Stimulated activated effector memory CD8-positive, alpha-beta T cell treated with anti-CD3 and anti-CD28 coated beads, Interleukin-12 subunit alpha, Interleukin-12 subunit beta, amount 100 ng/mL, for 72 hours (primary cell): ENCODE data around the gene CORO1C.

ENCODE experiments used
- ATAC-seq: fragments of 150-1000 bp; cut with Tn5 transposase; 2 replicates; pipeline ENCODE4 v1.10.0; 2021
- DNase-seq, 2 donors: peaks; one replicate each; pipeline ENCODE4 v3.0.0; 2021 to 2022; ENCODE audit warnings: low spot score in 2 of 2
- H3K27ac Mint-ChIP-seq: one replicate; pipeline ENCODE4 v1.8.0; 2022; ENCODE audit warnings: mild to moderate bottlenecking, mixed read lengths
- H3K36me3 Mint-ChIP-seq: one replicate; pipeline ENCODE4 v1.8.0; 2022; ENCODE audit warnings: mild to moderate bottlenecking, mixed read lengths
- H3K4me1 Mint-ChIP-seq: one replicate; pipeline ENCODE4 v1.8.0; 2022; ENCODE audit warnings: mixed read lengths
- H3K4me3 Mint-ChIP-seq: one replicate; pipeline ENCODE4 v1.8.0; 2022; ENCODE audit warnings: mild to moderate bottlenecking, mixed read lengths
- H3K9me3 Mint-ChIP-seq: one replicate; pipeline ENCODE4 v1.8.0; 2022; ENCODE audit warnings: mixed read lengths

CORO1C gene

DNA sequence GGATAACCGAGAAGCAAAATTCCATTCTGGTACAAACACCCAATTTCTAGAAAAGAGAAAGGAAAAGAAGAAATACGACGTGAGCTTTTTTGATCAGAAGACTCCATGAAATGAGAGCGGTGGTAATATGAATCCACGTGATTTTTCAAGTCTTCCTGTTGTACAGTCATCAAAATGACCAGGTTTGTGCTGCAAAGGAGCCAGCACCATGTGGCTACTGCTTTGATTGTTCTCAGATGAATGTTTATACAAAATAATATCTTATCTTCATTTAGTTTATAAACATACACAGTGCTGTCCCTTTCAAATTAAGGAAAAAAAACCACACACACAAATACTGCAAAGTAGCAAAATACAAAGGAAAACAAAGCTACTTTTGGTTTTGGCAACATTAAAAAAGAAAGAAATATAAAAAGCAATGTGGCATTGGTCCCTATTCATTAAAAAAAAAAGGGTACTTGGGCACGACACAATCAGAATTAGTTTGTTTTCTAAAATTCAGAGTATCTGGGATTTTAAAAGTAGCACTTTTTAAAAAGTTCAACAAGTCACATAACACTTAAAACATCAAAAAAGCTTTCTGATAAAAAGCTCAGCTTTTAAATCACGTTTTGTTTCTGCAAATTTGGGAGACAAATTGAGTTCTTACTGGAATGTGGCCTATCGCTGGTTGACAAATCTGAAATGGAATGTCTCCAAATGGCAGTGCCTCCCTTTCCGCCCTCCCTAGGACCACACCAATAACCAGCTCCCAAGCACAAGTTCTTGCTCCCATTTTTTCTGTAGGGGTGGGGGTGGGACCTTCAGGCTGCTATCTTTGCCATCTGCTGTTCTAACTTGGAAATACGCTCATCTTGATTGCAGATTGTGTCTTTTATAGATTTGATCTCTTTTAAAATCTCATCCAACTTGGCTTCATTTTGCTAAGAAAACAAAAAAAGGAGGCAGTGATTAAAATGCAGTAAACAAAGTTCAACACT is 84.4 kb downstream of the CORO1C start:
- Mint-ChIP-seq H3K36me3 (peaks cover 55% of the 10 kb centered on the region), H3K4me1 (peaks cover 30% of the 10 kb centered on the region), H3K27ac (peak overlapping the region; percentile 61), H3K4me3 (no peak overlapping the region), H3K9me3 (no peaks in the 10 kb centered on the region)
- DNase-seq: no peak
- ATAC-seq: no peak

DNA sequence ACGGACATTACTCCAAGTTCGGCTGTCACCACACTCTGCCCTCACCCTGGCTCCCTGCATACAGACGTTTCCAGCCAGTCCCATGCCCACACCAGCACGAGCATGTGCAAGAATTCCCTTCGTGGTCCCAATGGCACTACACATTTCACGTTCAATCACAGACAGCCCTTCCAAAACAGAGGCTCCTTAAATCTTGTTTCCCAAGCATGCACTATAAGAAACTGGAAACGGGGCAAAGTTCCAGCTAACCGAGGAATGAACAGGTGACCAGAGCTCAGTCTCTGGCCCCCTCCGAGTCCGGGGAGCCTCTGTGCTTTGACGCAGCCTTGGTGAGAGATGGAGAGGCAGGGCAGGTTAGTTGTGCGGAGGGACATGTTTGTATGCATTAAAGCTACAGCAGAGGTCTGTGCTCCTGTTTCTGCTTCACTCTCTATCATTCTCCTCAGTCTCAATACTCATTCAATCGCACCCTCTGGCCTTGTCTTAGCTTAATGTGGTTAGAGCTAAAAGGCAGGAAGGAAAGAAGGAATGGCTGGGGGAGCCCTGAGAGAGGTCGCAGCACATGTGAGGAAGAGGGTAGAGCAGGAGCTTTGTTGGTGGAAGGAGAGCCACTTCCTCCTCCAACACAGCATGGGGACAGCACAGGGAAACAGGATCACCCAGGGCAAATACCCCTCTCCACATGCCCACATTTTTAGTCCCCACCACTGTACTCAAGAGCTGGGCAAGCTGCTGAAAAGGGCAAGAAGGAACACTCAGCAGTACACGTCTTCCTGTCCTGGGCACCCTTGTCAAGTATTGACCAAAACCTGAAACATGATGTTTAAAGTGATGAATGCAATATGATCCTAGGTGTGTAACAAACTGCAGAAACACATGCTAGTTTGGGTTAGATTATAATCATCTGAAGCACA is 85.4 kb downstream of the CORO1C start:
- H3K4me3 Mint-ChIP-seq: no peak overlapping the region
- no peak for DNase-seq
- H3K4me1 Mint-ChIP-seq: peaks cover 30% of the 10 kb centered on the region
- ATAC-seq: no peak
- no peaks in the 10 kb centered on the region for H3K9me3 Mint-ChIP-seq
- peak overlapping the region; percentile 61 for H3K27ac Mint-ChIP-seq
- H3K36me3 Mint-ChIP-seq: peaks cover 45% of the 10 kb centered on the region

DNA sequence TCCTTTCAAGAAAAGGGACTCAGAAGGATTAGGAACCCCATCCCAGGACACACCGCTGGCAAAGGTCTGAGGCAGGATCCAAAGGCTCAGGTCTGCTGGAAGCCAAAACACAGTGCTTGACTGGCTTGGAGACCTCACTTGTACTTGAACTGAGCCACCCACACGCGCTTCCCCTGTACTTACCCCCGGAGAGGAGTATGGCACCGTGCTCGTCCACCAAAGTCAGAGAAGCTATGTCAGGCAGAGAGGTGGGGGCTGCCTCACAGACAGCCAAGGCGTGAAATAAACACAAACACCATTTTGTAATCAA is 86.6 kb downstream of the CORO1C start:
- Mint-ChIP-seq H3K4me3 (no peak overlapping the region), H3K9me3 (no peaks in the 10 kb centered on the region), H3K4me1 (peaks cover 36% of the 10 kb centered on the region), H3K36me3 (peaks cover 43% of the 10 kb centered on the region), H3K27ac (no peak overlapping the region)
- ATAC-seq (no peak), DNase-seq (no peak)

DNA sequence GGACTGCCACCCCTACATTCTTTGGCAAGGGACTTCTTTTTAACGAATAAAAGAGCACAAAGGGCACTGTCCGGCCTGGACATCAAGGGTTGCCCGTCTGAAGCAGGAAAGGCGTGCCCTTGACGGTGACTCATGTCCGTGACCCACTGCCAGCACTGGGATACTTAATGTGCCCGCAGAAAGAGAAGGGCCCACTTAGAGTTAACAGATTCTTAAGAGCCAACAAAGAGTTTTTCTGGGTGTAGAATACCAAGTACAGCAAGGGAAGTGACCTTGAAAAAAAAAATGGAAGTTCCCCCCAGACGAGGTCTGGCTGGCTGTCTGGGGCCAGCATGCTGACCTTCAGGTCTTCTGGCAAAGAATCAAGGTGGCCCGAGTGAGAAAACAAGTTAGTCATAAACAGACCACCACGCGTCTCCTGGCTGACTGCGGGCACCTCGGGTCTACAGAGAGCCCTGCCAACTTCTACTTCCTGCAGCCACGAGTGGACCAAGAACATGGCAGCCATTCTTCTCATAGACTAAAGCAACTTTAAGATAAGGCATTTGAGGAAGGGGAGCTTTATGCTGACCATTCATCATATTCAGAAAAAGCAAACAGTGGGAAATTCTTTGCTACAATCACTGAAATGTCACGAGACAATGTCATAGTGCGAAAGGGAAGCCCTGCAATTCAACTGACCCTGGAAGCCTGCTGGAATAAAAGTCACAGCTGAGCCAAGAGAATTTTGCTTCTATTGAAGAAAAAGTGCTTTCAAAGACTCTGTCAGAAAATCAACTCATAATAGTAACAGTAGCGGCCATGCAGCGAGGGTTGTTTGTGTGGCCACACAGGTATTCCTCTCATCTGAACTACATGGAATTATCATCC is 87.1 kb downstream of the CORO1C start:
- Mint-ChIP-seq H3K36me3 (peaks cover 39% of the 10 kb centered on the region), H3K4me1 (peaks cover 34% of the 10 kb centered on the region), H3K9me3 (no peaks in the 10 kb centered on the region), H3K27ac (no peak overlapping the region), H3K4me3 (no peak overlapping the region)
- DNase-seq: no peak
- ATAC-seq: no peak

DNA sequence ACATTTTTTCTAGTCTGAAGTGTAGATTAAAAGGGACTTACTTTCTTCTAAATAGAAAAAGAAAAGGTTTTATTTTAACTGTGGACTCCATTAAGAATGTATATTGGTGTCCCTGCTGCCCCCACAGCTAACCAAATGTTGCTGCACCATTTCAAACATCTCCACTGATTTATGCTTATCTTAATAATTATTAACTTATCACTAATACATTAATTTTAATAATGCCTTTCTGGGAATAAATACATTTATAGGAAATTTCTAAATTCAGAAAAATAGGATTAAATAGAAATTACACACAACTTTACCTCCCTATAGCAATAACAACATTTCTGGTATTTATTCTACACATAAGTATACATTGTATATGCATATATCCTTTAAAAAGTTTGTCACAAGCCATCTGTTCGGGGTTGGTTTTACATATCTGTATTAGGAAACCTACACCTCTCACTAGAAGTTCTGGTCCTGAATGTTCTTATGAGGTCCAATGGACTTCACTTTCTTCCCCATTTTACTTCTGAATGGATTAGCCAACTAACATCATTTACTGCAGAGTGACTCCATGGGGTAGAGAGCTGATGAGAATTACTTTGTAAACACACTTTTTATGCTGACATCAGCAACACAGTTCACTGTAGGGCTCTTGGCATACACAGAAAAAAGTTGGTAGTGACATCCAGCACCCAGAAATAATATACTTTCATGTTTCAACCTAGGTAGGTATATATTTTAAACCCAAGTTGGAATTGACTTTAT is 88.2 kb downstream of the CORO1C start:
- H3K4me3 Mint-ChIP-seq: no peak overlapping the region
- H3K36me3 Mint-ChIP-seq: peaks cover 30% of the 10 kb centered on the region
- no peak overlapping the region for H3K27ac Mint-ChIP-seq
- ATAC-seq (no peak), DNase-seq (no peak)
- peaks cover 27% of the 10 kb centered on the region for H3K4me1 Mint-ChIP-seq
- no peaks in the 10 kb centered on the region for H3K9me3 Mint-ChIP-seq

DNA sequence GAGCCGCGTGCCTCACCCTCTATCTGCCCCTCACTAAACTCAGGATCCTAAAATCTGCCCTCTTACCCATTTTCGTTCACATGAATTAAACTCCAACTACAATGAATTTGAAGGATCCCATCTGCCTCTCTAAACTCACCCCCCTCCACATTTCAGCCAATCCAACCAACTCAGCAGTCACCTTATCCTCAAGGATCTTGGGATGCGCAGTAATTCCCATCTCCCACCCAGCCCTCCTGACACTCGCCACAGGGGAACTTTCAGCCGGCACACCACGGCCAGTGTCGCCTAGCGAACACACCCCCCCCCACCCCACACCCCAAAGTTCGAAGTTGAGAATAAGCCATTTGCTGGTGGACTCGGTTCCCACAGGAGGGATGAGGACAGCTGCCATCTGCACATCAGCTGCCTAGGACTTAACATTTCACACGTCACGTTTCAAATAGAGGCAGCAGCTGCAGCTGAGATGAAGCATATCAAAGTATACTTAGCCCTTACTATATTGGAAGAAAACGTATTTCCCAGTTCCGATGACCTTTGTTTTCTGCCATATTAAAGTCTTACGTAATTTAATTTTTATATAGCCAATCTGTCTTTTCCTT is 88.9 kb downstream of the CORO1C start:
- no peak for ATAC-seq
- Mint-ChIP-seq H3K9me3 (no peaks in the 10 kb centered on the region), H3K4me3 (no peak overlapping the region)

DNA sequence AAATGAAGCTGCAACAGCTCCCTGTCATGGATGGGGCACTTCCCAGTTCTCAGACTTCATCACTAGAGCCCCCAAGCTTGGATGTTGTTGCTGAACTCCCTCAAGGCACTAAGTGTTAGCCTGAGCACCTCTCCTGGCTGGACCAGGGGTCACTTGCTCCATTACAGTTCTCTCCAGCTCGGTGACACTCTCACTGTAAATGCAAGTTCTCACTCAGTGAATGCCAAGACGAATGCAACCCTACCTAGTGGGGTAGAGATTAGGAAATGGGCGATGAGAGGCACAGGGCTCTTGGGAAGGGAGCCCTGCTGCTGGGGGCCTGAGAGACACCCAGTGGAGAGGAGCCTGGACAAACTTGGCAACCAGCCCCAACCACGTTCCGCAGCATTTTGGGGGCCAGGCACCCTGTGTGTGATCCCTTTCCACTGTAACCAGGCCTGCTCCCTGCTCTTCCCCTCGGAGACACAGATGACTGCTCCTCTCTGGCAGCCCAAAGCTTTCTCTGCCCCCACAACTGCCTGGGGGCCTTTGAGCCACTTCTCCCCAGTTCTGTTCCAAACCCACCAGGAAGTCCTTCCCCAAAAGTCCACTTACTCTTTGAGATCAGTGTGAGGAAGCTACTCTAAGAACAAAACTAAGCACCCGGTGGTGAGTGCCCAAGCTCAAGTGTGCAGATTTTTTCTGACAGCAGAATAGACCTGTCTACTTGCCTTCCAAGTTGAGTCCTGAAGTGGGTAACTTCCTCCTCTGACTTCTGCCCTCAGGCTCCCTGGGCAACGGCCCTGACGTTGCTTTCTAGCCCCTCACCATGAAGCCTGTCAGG is 89.7 kb downstream of the CORO1C start:
- H3K9me3 Mint-ChIP-seq: no peaks in the 10 kb centered on the region
- DNase-seq (no peak), ATAC-seq (no peak)
- H3K4me3 Mint-ChIP-seq: no peak overlapping the region
- H3K36me3 Mint-ChIP-seq: peaks cover 19% of the 10 kb centered on the region
- H3K4me1 Mint-ChIP-seq: peaks cover 25% of the 10 kb centered on the region
- H3K27ac Mint-ChIP-seq: peak overlapping the region; percentile 7

More for the DNA sequence above, 88.9 kb downstream of the CORO1C start:
- peaks cover 25% of the 10 kb centered on the region for H3K36me3 Mint-ChIP-seq
- no peak for DNase-seq
- H3K4me1 Mint-ChIP-seq: peaks cover 25% of the 10 kb centered on the region
- no peak overlapping the region for H3K27ac Mint-ChIP-seq

DNA sequence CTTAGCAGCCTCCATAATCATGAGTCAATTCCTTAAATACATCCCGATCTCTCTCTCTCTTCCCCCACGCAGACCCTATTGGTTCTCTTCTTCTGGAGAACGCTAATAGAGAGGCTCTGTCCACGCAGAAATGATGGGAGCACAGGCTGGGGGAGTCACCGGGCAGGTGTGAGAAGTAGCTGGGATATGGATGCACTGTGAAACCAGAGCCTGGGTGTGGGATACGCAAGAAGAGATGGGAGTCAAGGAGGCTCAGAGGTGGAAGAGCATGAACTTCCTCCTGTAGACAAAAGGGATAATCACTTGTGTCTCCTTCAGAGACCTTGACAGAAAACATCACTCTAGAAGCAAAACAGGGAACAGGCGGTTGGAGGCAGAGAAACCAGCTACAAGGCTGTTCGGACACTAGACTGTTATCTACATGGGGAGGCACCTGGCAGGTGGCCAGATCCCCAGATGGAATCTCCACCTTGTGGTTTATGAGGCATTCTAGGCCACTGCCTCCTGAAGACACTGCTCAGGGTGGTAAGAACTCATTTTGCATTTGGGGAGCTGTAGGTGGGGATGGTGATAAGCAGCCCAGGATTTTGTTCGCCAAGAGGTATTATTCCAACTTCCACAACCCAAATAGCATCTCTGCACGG is 90.4 kb downstream of the CORO1C start:
- Mint-ChIP-seq H3K4me1 (peaks cover 23% of the 10 kb centered on the region), H3K9me3 (no peaks in the 10 kb centered on the region), H3K36me3 (peaks cover 12% of the 10 kb centered on the region), H3K4me3 (no peak overlapping the region), H3K27ac (no peak overlapping the region)
- no peak for ATAC-seq
- DNase-seq: no peak

DNA sequence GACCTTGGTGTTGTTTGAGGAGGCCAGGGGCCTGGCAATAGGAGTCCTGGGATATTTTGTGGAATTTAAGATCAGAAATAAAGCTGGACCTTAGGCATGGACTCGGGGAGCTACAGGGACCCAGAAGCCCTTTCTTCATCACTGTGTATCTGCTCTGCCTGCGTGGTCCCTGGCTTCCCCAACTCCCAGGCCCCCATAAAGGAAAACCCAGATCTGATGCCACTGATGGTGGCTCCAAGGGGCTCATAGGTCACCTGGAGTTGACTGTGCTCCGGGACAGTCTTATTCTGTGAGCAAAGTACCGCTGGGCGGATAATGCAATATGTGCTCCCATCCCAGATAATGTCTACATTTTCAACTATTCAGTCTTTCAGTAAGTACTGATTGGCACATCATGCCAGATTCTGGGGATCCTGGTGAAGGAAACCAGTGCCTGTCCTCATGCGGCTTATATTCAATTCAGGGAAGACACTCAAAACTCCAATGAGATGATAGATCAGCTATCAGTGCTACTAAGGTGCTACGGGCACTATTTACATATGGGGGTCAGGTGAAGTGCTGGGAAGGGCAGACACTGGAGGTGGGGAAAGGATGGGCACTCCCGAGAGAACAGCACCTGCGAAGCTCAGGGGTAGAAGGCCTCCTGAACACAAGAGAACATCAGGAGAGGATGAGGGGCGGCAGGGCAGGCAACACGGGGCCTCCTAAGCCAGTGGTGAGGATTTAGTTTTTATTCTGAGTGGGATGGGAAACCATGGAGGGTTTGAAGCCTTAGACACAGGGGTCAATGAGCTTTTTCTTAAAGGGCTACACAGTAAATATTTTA is 92.1 kb downstream of the CORO1C start:
- H3K27ac Mint-ChIP-seq: peak overlapping the region; percentile 24
- H3K36me3 Mint-ChIP-seq: peaks cover 14% of the 10 kb centered on the region
- peaks cover 34% of the 10 kb centered on the region for H3K4me1 Mint-ChIP-seq
- ATAC-seq (no peak), DNase-seq (no peak)
- H3K4me3 Mint-ChIP-seq: no peak overlapping the region
- H3K9me3 Mint-ChIP-seq: no peaks in the 10 kb centered on the region

DNA sequence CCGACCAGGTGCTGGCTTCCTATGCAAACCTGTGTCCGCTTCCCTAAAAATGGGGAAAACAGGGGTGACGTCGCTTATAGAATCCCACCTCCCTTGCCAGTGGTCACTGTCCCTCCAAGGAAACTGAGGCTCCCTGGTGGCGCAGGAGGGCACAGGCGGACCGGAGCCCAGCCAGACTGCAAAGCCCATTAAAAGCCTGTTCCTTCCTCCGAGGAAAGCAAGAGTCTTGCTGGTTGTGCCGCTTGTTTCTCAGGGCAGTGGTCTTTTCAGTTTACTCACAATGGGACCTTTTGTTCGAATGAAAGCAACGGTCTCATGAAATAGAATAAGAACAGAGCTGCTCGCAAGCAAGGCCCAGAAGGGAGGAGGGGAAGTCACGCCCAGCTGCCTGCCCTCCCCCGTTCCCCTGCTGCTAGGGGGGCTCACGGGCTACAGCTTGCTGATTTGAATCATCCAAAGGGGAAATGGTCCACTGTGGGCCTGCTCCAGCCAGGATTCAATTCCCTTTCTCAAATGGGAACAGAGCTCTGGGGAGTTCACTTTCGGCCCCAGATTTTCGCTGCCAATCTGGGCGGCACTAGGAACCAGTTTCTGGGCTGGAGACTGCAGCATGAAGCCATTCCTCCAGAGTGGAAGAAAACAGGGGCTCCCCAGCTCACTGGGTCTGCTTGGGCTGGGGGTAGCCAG is 93.0 kb downstream of the CORO1C start:
- DNase-seq (no peak), ATAC-seq (no peak)
- H3K27ac Mint-ChIP-seq: peak overlapping the region; percentile 24
- no peak overlapping the region for H3K4me3 Mint-ChIP-seq
- H3K9me3 Mint-ChIP-seq: no peaks in the 10 kb centered on the region
- H3K4me1 Mint-ChIP-seq: peaks cover 44% of the 10 kb centered on the region
- H3K36me3 Mint-ChIP-seq: peaks cover 23% of the 10 kb centered on the region

DNA sequence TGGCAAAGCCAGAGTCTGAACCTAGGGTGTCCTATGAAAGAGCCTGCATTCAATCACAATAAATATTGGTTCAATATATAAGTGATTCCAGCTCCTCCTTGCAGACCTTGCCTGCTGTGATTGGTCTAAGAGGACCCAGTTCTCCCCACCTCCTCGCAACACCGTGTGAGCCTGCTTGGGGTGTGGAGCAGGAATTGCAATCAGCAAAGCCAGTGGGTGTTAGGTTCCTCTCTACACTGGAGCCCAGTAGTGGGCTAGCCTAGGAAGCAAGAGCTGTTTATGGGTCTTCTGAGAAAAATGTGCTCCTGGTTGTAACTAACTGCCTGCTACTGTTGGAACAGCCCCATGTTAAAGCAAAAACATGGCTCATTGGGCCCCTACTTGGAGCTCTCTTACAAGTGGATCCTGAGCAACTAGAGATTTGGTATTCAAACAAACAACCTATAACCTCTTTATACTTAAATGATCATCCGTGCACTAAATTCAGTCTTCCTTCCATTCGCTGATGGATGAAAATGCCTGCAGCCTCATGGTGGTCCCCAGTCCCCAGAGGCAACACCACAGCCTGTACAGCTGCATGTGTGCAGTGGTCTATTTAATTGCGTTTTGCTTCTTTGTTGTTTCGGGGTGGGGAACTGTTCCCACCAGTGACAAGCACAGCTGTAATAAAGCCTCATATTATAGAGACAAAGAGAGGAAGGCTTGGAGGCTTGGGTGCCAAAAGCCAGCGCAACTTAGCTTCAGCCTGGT is 93.9 kb downstream of the CORO1C start:
- H3K36me3 Mint-ChIP-seq: peaks cover 32% of the 10 kb centered on the region
- ATAC-seq (no peak), DNase-seq (no peak)
- H3K4me3 Mint-ChIP-seq: no peak overlapping the region
- no peak overlapping the region for H3K27ac Mint-ChIP-seq
- peaks cover 49% of the 10 kb centered on the region for H3K4me1 Mint-ChIP-seq
- no peaks in the 10 kb centered on the region for H3K9me3 Mint-ChIP-seq
